ENCODE results near the gene ANKDD1A.

ANKDD1A gene

DNA sequence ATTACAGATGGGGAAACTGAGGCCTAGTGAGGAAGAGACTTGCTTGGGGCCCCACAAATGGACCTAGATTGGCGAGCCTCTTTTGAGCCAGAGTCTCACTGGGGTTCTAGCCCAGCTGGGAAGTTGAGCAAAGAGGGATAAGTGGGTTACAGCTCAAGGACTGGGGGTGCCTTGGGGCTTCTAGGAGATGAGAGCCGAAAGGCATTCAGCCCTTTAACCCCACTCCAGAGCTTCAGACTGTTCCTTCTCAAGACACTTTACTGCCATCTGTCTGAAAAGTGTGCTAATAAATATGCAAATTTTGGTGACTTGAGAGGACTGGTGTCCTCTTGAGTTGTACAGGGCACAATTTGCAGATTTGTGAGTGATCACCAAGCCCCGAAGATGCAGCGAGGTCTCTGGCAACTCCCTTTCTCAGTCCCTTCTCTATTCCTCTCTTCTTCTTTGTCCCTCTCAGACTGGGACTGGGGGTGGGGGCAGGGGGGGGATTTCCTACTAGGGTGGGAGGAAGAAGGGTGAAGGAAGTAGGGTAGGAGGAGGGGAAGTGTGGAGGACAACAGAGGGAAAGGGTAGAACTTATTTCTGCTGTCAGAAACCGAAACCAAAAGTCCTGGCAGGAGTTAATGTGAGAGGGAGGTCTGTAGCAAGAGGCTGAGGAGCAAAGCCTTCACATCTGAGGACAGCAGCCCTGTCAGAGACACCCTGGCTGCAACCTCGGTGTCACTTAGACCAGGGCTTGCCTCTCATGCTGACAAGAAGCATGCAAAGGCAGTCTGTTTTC lies 16.2 kb upstream of the ANKDD1A start:
- peak; percentile 51 for DNase-seq (ENCODE audit: low read depth)
- H3K4me3 ChIP-seq (ENCODE audit: low read length) = peak overlapping the region; percentile 41

DNA sequence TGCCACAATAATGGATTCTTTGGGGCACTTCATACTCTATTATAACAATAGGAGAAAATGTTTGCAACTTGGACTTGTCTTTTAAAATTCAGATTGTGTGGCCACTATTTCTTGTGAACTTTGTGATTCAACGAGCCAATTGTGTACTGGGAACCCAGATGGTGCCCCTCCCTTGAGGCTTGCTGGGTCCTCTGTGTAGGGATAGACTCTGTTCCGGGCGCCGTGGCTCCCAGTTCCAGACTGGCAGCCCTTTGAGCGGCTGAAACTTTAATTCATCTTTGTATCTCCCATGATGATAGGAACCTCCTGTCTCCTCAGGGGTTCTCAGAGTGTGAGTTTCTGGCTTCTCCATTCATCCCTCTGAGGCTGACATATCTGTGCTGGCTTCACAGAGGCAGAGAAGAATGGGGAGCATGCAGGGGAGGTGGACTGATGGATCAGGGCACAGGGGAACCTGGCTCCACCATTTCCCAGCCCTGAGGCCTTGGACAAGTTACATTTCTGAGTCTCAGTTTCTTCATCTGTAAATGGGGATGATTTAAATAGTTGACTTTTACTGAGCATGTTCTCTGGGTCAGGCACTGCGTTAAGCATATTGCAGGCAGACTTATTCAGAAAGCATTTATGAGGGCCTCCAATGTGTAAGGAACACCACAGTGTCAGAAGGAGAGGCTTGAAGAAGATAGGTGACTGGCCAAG lies 15.2 kb upstream of the ANKDD1A start:
- DNase-seq (ENCODE audit: low read depth) = no peak
- TF ChIP-seq, protein P1, sequence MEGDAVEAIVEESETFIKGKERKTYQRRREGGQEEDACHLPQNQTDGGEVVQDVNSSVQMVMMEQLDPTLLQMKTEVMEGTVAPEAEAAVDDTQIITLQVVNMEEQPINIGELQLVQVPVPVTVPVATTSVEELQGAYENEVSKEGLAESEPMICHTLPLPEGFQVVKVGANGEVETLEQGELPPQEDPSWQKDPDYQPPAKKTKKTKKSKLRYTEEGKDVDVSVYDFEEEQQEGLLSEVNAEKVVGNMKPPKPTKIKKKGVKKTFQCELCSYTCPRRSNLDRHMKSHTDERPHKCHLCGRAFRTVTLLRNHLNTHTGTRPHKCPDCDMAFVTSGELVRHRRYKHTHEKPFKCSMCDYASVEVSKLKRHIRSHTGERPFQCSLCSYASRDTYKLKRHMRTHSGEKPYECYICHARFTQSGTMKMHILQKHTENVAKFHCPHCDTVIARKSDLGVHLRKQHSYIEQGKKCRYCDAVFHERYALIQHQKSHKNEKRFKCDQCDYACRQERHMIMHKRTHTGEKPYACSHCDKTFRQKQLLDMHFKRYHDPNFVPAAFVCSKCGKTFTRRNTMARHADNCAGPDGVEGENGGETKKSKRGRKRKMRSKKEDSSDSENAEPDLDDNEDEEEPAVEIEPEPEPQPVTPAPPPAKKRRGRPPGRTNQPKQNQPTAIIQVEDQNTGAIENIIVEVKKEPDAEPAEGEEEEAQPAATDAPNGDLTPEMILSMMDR (conservative IDR thresholded peaks at IDR 0.05; ENCODE audit: low read length) = no peak
- H3K4me3 ChIP-seq (ENCODE audit: low read length) = no peak overlapping the region

More for the DNA sequence above, 16.2 kb upstream of the ANKDD1A start:
- TF ChIP-seq, protein P1 (conservative IDR thresholded peaks at IDR 0.05; ENCODE audit: low read length) = no peak

DNA sequence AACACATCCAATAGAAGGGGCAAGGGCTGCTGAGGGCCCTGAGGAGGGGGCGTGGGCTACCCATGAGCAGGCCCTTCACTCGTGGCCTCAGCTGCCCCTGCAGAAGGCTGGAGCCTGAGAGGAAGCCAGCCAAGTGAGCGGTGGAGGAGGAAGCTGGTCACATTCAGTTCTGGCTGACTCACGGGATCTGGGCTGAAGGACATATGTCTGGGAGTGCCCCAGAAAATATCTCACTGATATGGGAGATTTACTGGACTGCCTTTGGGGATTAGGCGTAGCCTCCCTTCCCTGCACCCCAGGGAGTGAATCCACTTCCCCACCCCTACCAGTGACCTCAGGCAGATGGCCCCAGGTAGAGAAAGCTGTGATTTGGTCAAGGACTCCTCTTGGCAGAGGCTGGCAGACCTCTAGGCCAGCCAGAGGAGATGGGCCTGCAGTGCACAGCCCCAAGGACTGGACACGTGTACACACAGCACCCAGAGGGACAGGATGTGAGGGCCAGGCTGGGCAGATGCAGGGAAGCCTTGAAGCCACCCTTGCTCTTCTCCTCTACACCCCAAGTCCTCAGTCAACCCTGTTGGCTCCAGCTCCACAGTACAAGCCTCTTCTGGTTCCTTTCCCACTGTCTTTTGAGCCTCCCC lies 14.2 kb upstream of the ANKDD1A start:
- peak; percentile 74 for DNase-seq (ENCODE audit: low read depth)
- TF ChIP-seq, protein P1 (conservative IDR thresholded peaks at IDR 0.05; ENCODE audit: low read length) = no peak
- H3K4me3 ChIP-seq (ENCODE audit: low read length) = no peak overlapping the region

DNA sequence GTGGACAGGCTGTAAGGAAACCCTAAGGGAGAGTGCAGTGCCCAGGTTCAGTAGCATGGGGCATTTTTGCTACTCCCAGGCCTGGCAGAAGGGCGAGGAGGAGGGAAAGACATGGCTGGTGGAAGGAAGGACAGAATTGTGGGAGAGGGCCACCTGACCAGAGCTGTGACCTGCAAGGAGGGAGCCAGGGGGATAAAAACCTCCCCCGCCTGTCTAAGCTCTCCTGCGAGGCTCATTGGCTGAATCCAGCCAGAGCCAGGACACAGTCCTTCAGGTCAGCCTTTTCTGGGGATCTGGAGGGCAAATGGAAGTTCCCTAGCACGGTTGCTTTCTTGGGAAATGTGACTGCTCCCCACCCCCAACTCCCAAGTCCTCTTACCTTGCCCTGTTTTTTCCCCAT lies 13.3 kb upstream of the ANKDD1A start:
- no peak for DNase-seq (ENCODE audit: low read depth)
- TF ChIP-seq, protein P1 (conservative IDR thresholded peaks at IDR 0.05; ENCODE audit: low read length) = no peak
- H3K4me3 ChIP-seq (ENCODE audit: low read length) = no peak overlapping the region

DNA sequence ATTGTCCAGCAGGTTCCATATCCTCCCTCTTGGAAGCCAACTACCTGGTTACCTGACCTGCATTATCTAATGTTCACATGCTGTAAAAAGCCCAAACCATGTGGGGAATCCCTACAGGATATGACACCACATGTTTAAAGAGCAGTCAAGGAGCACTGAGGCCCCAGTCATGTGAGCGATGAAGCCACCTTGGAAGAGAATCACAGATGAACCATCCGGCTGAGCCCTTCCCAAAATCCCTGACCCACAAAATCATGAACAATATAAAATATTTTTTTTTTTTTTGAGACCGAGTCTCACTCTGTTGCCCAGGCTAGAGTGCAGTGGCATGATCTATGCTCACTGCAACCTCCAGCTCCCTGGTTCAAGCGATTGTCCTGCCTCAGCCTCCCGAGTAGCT lies 10.6 kb upstream of the ANKDD1A start:
- DNase-seq (ENCODE audit: low read depth) = no peak
- H3K4me3 ChIP-seq (ENCODE audit: low read length) = no peak overlapping the region
- TF ChIP-seq, protein P1 (conservative IDR thresholded peaks at IDR 0.05; ENCODE audit: low read length) = no peak

DNA sequence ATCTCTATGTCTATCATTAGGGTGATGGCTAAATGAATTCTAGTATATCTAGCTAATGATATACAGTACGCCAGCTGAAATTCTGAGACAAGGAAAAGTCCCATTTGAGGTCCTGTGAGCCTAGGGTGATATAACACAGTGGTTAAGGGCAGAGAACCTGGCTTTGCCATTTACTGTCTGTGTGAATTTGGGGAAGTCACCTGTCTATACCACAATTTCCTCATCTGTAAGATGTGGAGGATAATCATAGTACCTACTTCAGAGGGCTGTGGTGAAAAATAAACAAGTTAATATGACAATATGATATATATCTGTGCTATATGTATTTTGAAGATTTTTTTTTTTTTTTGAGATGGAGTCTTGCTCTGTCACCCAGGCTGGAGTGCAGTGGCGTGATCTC lies 9.8 kb upstream of the ANKDD1A start:
- TF ChIP-seq, protein P1 (conservative IDR thresholded peaks at IDR 0.05; ENCODE audit: low read length) = no peak
- DNase-seq (ENCODE audit: low read depth) = no peak
- H3K4me3 ChIP-seq (ENCODE audit: low read length) = no peak overlapping the region
